Measurements from ENCODE around the gene PCDHGA6.
A peak's percentile ranks its signal among the peaks of the same experiment; 100 is the strongest.

The PCDHGA6 gene

DNA sequence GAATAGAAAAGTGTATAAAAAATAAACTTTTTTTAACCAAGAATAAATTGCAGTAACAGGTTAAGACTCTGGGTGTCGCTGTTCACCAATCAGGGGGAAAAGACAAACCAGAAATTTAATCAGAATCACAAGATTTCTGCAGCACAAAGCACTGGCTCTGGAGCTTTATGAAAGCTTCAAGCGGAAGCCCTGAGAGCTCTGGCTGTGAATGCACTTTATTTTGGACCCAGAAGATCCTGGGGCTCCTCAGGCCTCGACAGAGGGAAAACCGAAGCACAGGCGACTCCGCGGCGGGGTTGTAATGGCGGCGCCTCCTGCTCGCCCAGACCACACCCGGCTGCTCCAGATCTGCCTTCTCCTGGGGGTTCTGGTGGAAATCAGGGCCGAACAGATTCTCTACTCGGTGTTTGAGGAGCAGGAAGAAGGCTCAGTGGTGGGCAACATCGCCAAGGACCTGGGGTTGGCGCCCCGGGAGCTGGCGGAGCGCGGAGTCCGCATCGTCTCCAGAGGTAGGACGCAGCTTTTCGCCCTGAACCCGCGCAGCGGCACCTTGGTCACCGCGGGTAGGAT is 18.7 kb upstream of the PCDHGA6 start, which contains the start of gene PCDHGA4:
Gene PCDHGA4 (plus strand): TSS at position 122 of the 570 bp plus-strand sequence. CDS start 87 bp downstream, at position 209.
- no peak within 1 kb of the TSS; the same call in 1 of the 2 replicates for H3K4me3 ChIP-seq (replicated peaks; ENCODE audit: low read depth, low read length)
- DNase-seq (ENCODE audit: extremely low read depth, low read depth), result no peak
- TF ChIP-seq, protein P1, sequence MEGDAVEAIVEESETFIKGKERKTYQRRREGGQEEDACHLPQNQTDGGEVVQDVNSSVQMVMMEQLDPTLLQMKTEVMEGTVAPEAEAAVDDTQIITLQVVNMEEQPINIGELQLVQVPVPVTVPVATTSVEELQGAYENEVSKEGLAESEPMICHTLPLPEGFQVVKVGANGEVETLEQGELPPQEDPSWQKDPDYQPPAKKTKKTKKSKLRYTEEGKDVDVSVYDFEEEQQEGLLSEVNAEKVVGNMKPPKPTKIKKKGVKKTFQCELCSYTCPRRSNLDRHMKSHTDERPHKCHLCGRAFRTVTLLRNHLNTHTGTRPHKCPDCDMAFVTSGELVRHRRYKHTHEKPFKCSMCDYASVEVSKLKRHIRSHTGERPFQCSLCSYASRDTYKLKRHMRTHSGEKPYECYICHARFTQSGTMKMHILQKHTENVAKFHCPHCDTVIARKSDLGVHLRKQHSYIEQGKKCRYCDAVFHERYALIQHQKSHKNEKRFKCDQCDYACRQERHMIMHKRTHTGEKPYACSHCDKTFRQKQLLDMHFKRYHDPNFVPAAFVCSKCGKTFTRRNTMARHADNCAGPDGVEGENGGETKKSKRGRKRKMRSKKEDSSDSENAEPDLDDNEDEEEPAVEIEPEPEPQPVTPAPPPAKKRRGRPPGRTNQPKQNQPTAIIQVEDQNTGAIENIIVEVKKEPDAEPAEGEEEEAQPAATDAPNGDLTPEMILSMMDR (IDR thresholded peaks at IDR 0.05; ENCODE audit: low read depth, low read length, missing control alignments), result peak; percentile 36

DNA sequence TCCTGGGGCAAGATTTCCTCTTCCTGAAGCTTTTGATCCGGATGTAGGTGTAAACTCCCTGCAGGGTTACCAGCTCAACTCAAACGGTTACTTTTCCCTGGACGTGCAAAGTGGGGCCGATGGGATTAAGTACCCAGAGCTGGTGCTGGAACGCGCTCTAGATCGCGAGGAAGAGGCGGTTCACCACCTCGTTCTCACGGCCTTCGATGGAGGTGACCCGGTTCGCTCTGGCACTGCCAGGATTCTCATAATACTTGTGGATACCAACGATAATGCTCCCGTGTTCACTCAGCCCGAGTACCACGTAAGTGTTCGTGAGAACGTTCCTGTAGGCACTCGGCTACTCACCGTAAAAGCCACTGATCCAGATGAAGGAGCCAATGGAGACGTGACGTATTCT is 18.1 kb upstream of the PCDHGA6 start:
- no peak for DNase-seq (ENCODE audit: extremely low read depth, low read depth)
- H3K4me3 ChIP-seq (replicated peaks; ENCODE audit: low read depth, low read length), result no peak overlapping the region
- TF ChIP-seq, protein P1 (IDR thresholded peaks at IDR 0.05; ENCODE audit: low read depth, low read length, missing control alignments), result no peak

DNA sequence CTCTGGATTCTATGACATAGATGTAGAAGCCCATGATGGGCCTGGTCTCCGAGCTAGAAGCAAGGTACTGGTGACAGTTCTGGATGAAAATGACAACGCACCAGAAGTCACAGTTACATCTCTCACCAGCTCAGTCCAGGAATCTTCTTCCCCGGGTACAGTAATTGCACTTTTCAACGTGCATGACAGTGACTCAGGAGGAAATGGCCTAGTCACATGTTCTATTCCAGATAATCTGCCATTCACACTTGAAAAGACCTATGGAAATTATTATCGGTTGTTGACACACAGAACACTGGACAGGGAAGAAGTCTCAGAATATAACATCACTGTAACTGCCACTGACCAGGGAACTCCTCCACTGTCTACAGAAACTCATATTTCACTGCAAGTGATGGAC is 17.6 kb upstream of the PCDHGA6 start:
- DNase-seq (ENCODE audit: extremely low read depth, low read depth), result no peak
- no peak overlapping the region for H3K4me3 ChIP-seq (replicated peaks; ENCODE audit: low read depth, low read length)
- TF ChIP-seq, protein P1 (IDR thresholded peaks at IDR 0.05; ENCODE audit: low read depth, low read length, missing control alignments), result no peak

DNA sequence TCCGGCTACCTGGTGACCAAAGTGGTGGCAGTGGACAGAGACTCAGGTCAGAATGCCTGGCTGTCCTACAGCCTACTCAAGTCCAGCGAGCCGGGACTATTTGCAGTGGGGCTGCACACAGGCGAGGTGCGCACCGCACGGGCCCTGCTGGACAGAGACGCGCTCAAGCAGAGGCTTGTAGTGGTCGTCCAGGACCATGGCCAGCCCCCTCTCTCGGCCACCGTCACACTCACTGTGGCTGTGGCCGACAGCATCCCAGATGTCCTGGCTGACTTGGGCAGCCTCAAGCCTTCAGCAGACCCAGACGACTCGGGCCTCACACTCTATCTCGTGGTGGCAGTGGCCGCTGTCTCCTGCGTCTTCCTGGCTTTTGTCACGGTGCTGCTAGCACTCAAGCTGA is 16.7 kb upstream of the PCDHGA6 start:
- H3K4me3 ChIP-seq (replicated peaks; ENCODE audit: low read depth, low read length), result no peak overlapping the region
- TF ChIP-seq, protein P1 (IDR thresholded peaks at IDR 0.05; ENCODE audit: low read depth, low read length, missing control alignments), result no peak
- no peak for DNase-seq (ENCODE audit: extremely low read depth, low read depth)

DNA sequence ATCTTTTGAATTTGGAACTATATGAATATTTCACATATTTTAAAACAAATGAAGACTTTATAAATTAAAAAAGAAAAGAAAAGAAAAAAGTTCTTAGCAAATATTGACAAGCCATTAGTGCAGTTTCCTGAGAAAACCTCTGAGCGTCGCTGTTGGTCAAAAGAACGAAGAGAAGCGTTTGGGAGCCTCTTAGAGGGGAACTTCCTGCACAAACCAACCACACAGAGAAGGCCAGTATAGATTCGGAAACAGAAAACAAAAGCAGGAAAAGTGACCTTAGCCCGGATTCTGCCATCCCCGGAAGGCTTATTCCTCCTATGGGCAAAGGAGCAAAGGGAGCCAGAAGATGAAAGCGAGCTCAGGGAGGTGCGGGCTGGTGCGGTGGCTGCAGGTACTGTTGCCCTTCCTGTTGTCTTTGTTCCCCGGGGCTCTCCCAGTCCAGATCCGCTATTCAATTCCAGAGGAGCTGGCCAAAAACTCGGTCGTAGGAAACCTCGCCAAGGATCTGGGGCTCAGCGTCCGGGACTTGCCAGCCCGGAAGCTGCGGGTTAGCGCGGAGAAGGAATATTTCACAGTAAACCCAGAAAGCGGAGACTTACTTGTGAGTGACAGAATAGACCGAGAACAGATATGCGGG is 13.8 kb upstream of the PCDHGA6 start, which contains the start of gene PCDHGB2:
Gene PCDHGB2 (plus strand): TSS at position 205 of the 637 bp plus-strand sequence. CDS start 142 bp downstream, at position 347.
- TF ChIP-seq, protein P1 (IDR thresholded peaks at IDR 0.05; ENCODE audit: low read depth, low read length, missing control alignments), result peak; percentile 39
- peak within 1 kb of the TSS; percentile 27 for H3K4me3 ChIP-seq (replicated peaks; ENCODE audit: low read depth, low read length)
- no peak for DNase-seq (ENCODE audit: extremely low read depth, low read depth)

DNA sequence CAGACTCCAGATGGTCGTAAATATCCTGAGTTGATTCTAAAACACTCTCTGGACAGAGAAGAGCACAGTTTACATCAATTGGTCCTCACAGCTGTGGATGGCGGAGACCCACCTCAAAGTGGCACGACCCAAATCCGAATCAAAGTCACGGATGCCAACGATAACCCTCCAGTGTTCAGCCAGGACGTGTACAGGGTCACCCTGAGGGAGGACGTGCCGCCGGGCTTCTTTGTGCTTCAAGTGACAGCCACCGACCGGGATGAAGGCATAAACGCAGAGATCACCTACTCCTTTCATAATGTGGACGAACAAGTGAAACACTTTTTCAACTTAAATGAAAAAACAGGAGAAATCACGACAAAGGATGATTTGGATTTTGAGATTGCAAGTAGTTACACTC is 13.0 kb upstream of the PCDHGA6 start:
- DNase-seq (ENCODE audit: extremely low read depth, low read depth), result no peak
- H3K4me3 ChIP-seq (replicated peaks; ENCODE audit: low read depth, low read length), result no peak overlapping the region
- TF ChIP-seq, protein P1 (IDR thresholded peaks at IDR 0.05; ENCODE audit: low read depth, low read length, missing control alignments), result no peak

Measured in HFF-Myc (cell line).